GM18951 (cell line): ENCODE results near the gene IL20RB.

Source experiments
- POLR2A ChIP-seq: IDR thresholded peaks from 4 replicates; pipeline ENCODE4 v1.6.1; 2011; ENCODE audit warnings: mild to moderate bottlenecking; ENCODE audit not compliant: insufficient read length, insufficient read depth; ENCODE audit errors: extremely low read depth
- in situ Hi-C: fragments of 300-500 bp; cut with MboI; formaldehyde crosslinking; loops from one replicate; pipeline ENCODE4 v1.12.0; 2022; ENCODE audit warnings: low sequenced_read_pairs, mixed read lengths, inconsistent platforms; ENCODE audit not compliant: unreplicated experiment

The IL20RB gene

DNA sequence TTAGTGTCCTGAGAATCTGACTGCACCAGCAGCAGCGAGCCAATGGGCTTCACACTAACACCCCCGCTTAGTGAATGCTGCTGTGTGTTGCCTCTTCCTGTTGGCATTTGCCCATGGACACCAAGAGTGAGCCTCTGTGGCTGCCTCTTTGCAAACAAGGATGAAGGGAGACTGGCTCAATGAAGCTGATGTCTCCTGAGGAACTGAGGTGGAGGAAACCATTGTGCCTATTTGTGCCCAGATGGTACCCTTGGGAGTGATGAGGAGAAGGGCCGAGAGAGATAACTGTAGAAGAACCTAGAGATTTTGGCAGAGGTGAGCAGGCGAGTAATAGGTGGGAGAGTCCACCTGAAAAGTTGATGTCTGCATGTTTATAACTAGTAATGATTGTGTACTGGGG is 51.2 kb downstream of the IL20RB start:
- no peak for TF ChIP-seq POLR2A
- in situ Hi-C loops: loop anchor here (25.0 kb wide), 1 partner anchor 622 kb away; no protein-coding TSS in a partner anchor

DNA sequence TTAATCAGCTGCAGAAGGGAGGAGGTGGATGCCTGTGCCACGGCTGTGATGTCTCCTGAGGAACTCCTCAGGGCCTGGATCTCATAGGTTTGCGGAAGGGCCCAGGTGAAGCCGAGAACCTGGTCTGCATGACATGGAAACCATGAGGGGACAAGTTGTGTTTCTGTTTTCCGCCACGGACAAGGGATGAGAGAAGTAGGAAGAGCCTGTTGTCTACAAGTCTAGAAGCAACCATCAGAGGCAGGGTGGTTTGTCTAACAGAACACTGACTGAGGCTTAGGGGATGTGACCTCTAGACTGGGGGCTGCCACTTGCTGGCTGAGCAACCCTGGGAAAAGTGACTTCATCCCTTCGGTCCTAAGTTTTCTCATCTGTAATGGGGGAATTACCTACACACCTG is 52.4 kb downstream of the IL20RB start:
- in situ Hi-C loops: loop anchor here (5.0 to 25.0 kb wide), 3 partner anchors 248 to 943 kb away; no protein-coding TSS in a partner anchor
- TF ChIP-seq POLR2A: no peak

DNA sequence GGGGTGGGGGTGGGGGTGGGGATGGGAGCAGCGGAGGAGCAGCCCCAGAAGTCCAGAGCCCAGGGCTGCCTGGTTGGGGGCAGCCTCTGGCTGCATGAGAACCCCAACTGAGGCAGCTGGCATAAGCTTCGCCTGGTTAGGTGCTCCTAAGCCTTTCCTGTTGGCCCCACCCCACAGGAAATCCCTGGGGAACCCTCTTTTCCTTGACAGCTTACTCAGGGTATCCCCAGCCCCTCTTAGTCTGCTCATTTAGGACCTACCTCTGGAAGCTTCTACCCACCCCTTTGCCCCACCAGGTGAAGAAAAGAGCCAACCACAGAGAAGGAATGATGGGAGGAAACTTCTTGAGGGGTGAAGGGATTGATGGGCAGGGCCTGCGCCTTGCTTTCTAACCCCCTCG is 53.4 kb downstream of the IL20RB start:
- no peak for TF ChIP-seq POLR2A
- in situ Hi-C loops: loop anchor here (5.0 to 25.0 kb wide), 3 partner anchors 249 to 944 kb away; no protein-coding TSS in a partner anchor

DNA sequence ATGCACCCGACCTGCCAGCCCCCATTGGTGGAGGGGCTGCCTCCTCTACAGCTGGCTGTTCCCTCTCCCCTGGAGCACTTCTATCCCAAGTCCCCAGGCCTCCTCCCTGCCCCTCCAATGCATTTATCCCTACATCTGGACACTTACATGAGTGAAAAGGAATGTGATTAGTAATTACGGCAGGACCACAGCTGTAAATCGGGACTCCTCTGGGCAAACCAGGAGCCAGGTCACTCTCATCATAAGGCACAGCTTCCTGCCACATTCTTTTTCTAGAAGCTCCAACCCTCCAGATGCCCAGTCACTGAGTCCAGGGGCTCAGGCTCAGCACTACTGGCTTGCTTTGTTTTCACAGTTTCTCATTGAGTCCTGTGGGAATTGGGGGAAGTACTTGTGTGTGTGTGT is 54.3 kb downstream of the IL20RB start:
- in situ Hi-C loops: loop anchor here (5.0 to 25.0 kb wide), 3 partner anchors 250 to 945 kb away; no protein-coding TSS in a partner anchor
- no peak for TF ChIP-seq POLR2A

DNA sequence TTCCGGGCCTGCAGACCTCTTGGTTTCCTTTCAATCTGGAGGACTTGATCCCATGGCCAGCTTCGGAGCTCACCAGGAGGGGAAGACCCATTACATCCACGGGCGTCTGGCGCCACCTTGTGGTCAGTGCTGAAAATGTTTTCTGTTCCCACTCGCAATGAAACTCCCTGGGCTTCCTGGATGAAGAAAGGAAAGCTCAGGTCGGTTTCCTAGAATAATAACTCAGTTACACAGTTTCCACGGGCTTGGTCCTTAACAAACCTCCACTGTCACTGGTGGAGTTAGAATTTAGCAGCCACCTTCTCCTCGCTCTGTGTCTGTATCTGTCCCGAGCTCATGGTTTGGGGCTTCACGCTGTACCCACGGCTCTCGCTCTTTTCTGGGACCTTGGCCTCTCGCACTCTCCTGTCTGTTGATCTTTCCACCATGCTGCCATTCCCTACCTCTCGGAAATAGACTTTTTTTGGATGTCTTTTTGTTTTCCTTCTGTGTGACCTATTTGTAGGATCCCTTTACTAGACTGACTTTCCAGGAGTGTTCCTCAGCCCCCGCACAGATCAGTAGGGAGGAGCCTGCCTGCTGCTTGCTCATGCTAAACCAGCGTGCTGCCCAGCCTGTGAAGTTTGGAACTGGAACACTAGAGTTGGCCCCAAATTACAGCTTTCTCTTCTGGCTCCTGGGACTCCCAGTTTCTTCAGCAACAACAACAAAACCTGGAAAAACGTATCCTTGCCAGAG is 56.3 kb downstream of the IL20RB start:
- in situ Hi-C loops: loop anchor here (5.0 to 25.0 kb wide), 3 partner anchors 252 to 947 kb away; no protein-coding TSS in a partner anchor

DNA sequence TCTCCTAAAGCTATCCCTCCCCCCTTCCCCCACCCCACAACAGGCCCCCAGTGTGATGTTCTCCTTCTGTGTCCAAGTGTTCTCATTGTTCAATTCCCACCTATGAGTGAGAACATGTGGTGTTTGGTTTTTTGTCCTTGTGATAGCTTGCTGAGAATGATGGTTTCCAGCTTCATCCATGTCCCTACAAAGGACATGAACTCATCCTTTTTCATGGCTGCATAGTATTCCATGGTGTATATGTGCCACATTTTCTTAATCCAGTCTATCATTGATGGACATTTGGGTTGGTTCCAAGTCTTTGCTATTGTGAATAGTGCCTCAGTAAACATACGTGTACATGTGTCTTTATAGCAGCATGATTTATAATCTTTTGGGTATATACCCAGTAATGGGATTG is 59.5 kb downstream of the IL20RB start:
- in situ Hi-C loops: loop anchor here (25.0 kb wide), 1 partner anchor 630 kb away; no protein-coding TSS in a partner anchor

More for the DNA sequence above, 56.3 kb downstream of the IL20RB start:
- no peak for TF ChIP-seq POLR2A

DNA sequence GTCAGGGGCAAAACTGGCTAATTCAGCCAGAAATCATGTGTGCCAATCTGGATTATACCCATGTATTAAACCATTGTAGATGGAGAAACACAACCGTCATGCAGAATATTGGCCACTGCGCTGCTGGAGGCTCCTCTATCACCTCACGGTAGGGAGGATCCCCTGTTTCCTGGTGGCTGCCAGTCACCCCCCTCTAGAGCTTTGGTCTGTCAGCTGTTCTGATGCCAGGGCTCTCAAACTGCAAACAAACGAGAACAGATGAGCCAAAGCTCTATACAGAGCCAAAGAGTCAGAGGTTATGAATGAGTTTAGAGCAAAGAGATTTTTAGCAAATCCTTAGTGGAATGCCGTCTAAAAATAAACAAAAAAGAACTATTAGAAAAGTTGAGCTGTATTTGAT is 62.5 kb downstream of the IL20RB start:
- TF ChIP-seq POLR2A: no peak
- in situ Hi-C loops: loop anchor here (25.0 kb wide), 1 partner anchor 633 kb away; no protein-coding TSS in a partner anchor

DNA sequence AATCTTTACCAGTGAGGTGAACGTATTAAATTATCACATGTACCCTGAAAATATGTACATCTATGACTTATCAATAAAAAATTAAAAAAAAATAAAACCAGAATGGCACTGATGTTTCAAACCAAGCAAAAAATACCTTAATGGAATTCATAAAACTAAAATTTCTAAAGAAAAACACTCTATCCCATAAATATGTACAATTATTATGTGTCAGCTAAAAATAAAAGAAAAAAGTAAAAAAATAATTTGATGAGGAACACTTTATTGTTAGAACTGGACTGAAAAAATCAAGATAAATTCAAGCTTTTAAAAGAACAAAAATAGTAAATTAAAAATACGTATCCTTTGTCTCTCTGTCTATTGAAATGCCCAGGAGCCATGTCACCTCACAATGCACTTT is 63.1 kb downstream of the IL20RB start:
- no peak for TF ChIP-seq POLR2A
- in situ Hi-C loops: loop anchor here (25.0 kb wide), 1 partner anchor 634 kb away; no protein-coding TSS in a partner anchor

DNA sequence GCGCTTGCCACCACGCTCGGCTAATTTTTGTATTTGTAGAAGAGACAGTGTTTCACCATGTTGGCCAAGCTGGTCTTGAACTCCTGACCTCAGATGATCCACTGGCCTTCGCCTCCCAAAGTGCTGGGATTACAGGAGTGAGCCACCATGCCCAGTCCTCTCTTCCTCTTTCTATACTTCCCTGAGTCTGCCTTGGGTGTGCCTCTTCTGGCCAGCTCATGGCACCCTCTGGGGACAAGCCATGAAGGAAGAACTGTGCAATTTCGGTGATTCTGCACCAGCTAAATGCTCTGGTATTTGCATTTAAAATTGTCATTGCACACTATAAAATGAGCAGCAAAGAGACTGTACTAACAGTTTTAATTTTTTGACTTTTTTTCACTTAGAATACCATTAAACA is 66.6 kb downstream of the IL20RB start:
- in situ Hi-C loops: loop anchor here (25.0 kb wide), 1 partner anchor 637 kb away; no protein-coding TSS in a partner anchor

DNA sequence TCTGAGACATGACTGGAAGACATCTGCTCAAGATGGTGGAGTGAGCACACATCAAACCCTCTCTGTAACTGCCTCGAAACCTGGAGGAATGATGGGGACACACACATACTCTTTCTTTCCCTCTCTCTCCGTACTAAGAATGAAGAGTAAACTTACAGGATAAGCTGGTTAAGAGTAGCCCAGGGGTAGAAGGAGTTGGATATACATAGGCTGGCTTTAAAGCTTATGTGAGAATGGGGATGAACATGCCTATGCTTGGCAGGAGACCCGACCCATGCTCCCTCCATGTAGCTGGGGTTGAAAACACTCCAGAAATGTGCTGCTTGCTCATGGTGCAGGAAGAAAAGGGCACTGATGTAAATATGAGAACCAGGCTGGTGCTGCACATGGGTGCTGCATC is 68.9 kb downstream of the IL20RB start:
- in situ Hi-C loops: no loop called here
- no peak for TF ChIP-seq POLR2A

More for the DNA sequence above, 66.6 kb downstream of the IL20RB start:
- no peak for TF ChIP-seq POLR2A

DNA sequence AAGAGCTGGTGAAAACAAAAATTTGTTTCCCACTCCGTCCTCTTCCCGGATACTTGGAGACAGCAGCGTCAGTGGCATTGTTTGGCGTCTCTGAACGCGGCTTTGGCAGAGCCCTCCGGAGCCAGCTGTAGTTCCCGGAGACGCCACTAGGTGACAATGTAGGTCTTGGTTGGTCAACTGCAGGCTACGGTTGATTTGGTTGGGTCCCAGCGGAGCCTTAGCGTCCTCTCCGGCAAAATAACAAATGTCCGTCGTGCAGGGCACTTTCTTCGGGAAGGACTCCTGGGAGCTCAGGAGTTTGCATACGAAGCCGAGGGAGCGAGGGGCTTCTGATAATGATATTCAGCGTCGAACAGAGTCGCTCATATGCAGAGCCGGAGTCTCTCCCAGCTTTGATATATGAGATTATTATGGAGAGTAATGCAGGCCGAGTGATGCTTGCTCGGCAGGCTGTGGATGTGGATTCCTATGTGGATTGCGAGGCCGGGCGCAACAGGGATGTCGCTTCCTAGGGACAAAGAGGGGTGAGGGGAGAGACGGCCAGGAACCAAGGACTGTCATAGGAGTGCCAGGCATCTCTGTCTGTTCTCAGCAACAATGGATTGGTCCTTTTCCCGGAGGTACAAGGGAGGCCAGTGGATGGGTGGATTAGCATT is 74.8 kb downstream of the IL20RB start:
- in situ Hi-C loops: no loop called here
- TF ChIP-seq POLR2A: no peak

DNA sequence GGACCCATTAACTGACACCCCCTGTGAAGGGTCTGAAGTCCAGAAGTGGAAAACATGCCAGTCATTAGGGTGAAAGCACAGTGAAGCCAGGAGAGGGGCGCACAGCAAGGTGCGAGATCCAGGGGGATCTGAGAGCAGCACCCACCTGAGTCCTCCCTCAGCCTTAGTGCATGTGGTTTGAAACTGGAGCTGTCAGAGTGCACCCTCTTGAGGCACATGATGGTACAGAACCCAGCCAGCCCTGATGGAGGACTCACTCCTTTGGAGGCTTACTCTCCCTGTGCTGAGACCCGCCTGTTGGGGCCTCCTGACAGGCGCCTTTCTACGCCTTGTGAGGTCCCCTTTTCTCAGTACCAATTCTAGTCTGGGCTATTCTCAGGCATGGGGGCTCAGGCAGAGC is 77.8 kb downstream of the IL20RB start:
- in situ Hi-C loops: no loop called here
- no peak for TF ChIP-seq POLR2A

DNA sequence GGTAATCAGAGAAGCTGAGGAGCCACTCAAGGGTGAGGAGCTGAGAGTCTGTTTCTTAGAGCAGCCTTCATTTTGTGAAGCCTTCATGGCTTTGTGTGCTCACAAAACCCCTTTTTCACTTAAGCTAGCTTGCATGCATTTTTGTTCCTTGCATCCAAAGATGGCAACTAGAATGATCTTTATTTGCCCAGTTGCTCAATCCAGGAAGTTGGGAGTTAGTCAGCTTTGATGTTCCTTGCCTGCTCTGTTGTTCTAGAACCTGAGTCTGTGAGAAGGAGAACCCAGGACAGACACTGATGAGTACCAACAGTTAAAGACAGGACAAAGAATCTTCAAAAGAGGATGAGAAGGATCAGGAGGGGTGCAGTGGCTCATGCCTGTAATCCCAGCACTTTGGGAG is 81.8 kb downstream of the IL20RB start:
- TF ChIP-seq POLR2A: no peak
- in situ Hi-C loops: no loop called here

DNA sequence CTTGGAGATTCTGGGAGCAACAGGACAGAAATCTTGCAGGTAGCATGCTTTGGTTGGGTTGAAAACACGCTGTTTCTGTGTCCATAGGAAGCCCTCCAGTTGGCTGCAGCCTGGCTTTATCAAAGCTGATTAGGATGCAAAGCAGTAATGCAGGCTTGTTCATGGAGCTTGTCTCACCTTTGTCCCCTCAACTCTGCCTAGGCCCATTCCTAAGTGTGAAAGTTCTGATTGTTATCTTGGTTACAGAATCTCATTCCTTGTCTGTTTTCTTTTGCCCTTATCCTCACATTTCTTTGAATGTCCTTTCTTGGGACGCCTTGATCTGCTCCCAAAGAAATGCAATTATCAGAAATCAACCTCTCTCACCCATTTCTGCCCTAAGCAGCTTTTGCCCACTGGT is 83.5 kb downstream of the IL20RB start:
- in situ Hi-C loops: no loop called here

DNA sequence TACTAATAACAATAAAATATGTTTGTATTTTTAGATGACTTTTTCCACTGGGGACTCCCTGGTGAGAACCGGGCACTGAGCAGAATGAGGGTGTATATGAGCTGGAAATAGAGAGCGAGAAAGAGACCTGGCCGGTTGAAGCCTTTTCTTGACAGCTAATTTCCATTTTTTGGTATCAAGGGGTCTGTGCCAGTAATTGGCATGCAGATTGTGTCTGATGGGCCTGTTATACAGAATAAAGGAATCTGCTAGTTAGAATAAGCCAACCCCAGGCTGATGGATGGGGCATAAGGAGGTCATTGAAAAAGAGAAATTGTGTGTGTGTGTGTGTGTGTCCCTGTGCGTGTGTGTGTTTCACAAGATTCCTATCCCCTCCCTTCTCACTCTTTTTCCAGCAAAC is 83.9 kb downstream of the IL20RB start:
- in situ Hi-C loops: no loop called here
- TF ChIP-seq POLR2A: no peak

More for the DNA sequence above, 83.5 kb downstream of the IL20RB start:
- no peak for TF ChIP-seq POLR2A
